ENCODE results near the gene FAM240A. TPM values are rescaled to one million over a fixed set of nuclear protein-coding genes. Genes with fewer than 3 reads are reported as not detected.
A peak's percentile ranks its signal among the peaks of the same experiment; 100 is the strongest.

FAM240A gene
- total and polyA plus RNA-seq, 2 experiments from 2014 or later: 0.18 TPM; not detected in 1

DNA sequence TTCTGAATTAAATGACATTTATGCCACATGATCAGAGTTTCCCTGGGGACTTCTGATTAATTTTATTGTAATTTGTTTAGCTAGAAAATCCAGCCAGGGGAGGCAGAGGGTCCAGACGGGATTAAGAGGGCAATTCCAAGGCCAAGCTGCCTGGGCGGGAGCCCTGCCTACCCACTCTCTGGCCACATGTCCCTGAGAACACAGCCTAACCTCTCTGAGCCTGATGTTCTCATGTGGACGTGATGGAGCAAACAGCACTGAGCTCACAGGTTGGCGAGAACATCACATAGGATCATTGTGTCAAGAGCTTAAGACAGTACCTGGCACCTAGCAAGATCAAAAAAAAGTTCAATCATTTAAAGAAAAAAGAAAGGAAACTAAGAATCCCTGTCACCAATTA, 47.2 kb upstream of the FAM240A start:
- H3K4me3 ChIP-seq: peak overlapping the region; percentile 56
- peak overlapping the region; percentile 82 for H3K4me2 ChIP-seq
- H3K36me3 Mint-ChIP-seq (ENCODE audit: low read depth): peaks cover 31% of the 10 kb centered on the region
- 0 out of 2 replicates have a peak overlapping the region, but pooled peaks have one; percentile 74 for H3K27ac ChIP-seq (ENCODE audit: low read depth)
- ATAC-seq (no peak), DNase-seq (ENCODE audit: low spot score) (no peak)
- H3K9me2 ChIP-seq (ENCODE audit: insufficient read depth): no peaks in the 10 kb centered on the region
- peak overlapping the region; percentile 71 for H3K4me3 Mint-ChIP-seq
- peaks cover 34% of the 10 kb centered on the region for H3K9me3 Mint-ChIP-seq
- no peaks in the 10 kb centered on the region for H4K20me1 ChIP-seq (replicated peaks; ENCODE audit: insufficient read depth)
- 0 out of 2 replicates have a peak overlapping the region, but pooled peaks have one; percentile 34 for H3K27ac Mint-ChIP-seq
- H3K4me1 ChIP-seq (ENCODE audit: insufficient read depth): peaks cover 49% of the 10 kb centered on the region
- no peak overlapping the region for H2AFZ ChIP-seq
- no peaks in the 10 kb centered on the region for H3K27me3 ChIP-seq (ENCODE audit: insufficient read depth)
- peaks cover 9% of the 10 kb centered on the region for H3K79me2 ChIP-seq (replicated peaks; ENCODE audit: insufficient read depth)
- H3F3A ChIP-seq (replicated peaks; ENCODE audit: low read depth): peaks cover 11% of the 10 kb centered on the region; the same call in 1 of the 2 replicates
- H3K36me3 ChIP-seq (ENCODE audit: insufficient read depth): peaks cover 7% of the 10 kb centered on the region
- no peak for TF ChIP-seq NANOG (IDR thresholded peaks at IDR 0.05; ENCODE audit: borderline replicate concordance)
- no peak for TF ChIP-seq ZNF331 (CRISPR knock-in tag; IDR thresholded peaks at IDR 0.05; ENCODE audit: low read depth)
- no peak for TF ChIP-seq CREB1 (CRISPR knock-in tag; IDR thresholded peaks at IDR 0.05; ENCODE audit: low read depth)
- no peak for TF ChIP-seq EZH2phosphoT487 (IDR thresholded peaks at IDR 0.05; ENCODE audit: unreplicated experiment)
- TF ChIP-seq, protein P1, sequence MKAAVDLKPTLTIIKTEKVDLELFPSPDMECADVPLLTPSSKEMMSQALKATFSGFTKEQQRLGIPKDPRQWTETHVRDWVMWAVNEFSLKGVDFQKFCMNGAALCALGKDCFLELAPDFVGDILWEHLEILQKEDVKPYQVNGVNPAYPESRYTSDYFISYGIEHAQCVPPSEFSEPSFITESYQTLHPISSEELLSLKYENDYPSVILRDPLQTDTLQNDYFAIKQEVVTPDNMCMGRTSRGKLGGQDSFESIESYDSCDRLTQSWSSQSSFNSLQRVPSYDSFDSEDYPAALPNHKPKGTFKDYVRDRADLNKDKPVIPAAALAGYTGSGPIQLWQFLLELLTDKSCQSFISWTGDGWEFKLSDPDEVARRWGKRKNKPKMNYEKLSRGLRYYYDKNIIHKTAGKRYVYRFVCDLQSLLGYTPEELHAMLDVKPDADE (IDR thresholded peaks at IDR 0.05): no peak
- TF ChIP-seq, protein P2, sequence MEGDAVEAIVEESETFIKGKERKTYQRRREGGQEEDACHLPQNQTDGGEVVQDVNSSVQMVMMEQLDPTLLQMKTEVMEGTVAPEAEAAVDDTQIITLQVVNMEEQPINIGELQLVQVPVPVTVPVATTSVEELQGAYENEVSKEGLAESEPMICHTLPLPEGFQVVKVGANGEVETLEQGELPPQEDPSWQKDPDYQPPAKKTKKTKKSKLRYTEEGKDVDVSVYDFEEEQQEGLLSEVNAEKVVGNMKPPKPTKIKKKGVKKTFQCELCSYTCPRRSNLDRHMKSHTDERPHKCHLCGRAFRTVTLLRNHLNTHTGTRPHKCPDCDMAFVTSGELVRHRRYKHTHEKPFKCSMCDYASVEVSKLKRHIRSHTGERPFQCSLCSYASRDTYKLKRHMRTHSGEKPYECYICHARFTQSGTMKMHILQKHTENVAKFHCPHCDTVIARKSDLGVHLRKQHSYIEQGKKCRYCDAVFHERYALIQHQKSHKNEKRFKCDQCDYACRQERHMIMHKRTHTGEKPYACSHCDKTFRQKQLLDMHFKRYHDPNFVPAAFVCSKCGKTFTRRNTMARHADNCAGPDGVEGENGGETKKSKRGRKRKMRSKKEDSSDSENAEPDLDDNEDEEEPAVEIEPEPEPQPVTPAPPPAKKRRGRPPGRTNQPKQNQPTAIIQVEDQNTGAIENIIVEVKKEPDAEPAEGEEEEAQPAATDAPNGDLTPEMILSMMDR (conservative IDR thresholded peaks at IDR 0.05; ENCODE audit: low read depth in 2 of 2): no peak
- TF ChIP-seq, protein P3, sequence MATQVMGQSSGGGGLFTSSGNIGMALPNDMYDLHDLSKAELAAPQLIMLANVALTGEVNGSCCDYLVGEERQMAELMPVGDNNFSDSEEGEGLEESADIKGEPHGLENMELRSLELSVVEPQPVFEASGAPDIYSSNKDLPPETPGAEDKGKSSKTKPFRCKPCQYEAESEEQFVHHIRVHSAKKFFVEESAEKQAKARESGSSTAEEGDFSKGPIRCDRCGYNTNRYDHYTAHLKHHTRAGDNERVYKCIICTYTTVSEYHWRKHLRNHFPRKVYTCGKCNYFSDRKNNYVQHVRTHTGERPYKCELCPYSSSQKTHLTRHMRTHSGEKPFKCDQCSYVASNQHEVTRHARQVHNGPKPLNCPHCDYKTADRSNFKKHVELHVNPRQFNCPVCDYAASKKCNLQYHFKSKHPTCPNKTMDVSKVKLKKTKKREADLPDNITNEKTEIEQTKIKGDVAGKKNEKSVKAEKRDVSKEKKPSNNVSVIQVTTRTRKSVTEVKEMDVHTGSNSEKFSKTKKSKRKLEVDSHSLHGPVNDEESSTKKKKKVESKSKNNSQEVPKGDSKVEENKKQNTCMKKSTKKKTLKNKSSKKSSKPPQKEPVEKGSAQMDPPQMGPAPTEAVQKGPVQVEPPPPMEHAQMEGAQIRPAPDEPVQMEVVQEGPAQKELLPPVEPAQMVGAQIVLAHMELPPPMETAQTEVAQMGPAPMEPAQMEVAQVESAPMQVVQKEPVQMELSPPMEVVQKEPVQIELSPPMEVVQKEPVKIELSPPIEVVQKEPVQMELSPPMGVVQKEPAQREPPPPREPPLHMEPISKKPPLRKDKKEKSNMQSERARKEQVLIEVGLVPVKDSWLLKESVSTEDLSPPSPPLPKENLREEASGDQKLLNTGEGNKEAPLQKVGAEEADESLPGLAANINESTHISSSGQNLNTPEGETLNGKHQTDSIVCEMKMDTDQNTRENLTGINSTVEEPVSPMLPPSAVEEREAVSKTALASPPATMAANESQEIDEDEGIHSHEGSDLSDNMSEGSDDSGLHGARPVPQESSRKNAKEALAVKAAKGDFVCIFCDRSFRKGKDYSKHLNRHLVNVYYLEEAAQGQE (IDR thresholded peaks at IDR 0.05; ENCODE audit: unreplicated experiment): no peak
- TF ChIP-seq STAT1 (IDR thresholded peaks at IDR 0.05; ENCODE audit: unreplicated experiment): no peak
- TF ChIP-seq EZH2 (IDR thresholded peaks at IDR 0.05; ENCODE audit: low read depth, unreplicated experiment): no peak
- TF ChIP-seq ZNF114 (CRISPR knock-in tag; IDR thresholded peaks at IDR 0.05): no peak
- H3K4me1 Mint-ChIP-seq: peaks cover 57% of the 10 kb centered on the region
- peaks cover 19% of the 10 kb centered on the region for H3K27me3 Mint-ChIP-seq (ENCODE audit: insufficient read depth, low read depth, poor library complexity)

Measured in GM23338 (cell line).